HepG2 (cell line): ENCODE measurements around the gene EIF1AD. TPM values are rescaled to one million over a fixed set of nuclear protein-coding genes. Genes with fewer than 3 reads are reported as not detected.

Experiments
- DNMT1 ChIP-seq: sonication (generic); formaldehyde crosslinking; IDR thresholded peaks from 2 replicates; pipeline ENCODE4 v1.5.1; 2020; ENCODE audit warnings: mild to moderate bottlenecking, missing genetic modification reagents
- DNMT3B ChIP-seq: conservative IDR thresholded peaks from 2 replicates; pipeline ENCODE4 v1.6.1; 2016; ENCODE audit warnings: missing biosample characterization, control low read depth
- FOXA3 ChIP-seq: IDR thresholded peaks from 2 replicates; pipeline ENCODE4 v1.6.1; 2016; ENCODE audit warnings: missing genetic modification reagents, missing compliant biosample characterization
- HHEX ChIP-seq: IDR thresholded peaks from 2 replicates; pipeline ENCODE4 v1.6.1; 2016; ENCODE audit warnings: control low read depth
- KDM1A ChIP-seq: IDR thresholded peaks from 2 replicates; pipeline ENCODE4 v1.6.1; 2016; ENCODE audit warnings: missing compliant biosample characterization
- KLF6 ChIP-seq: IDR thresholded peaks from 2 replicates; pipeline ENCODE4 v1.8.0; 2016; ENCODE audit warnings: missing biosample characterization, missing genetic modification reagents
- MYNN ChIP-seq: sonication (generic); formaldehyde crosslinking; IDR thresholded peaks from 2 replicates; pipeline ENCODE4 v1.4.0; 2020; ENCODE audit warnings: mild to moderate bottlenecking, low read depth, missing genetic modification reagents
- MZF1 ChIP-seq: sonication (generic); formaldehyde crosslinking; IDR thresholded peaks from 2 replicates; pipeline ENCODE4 v1.8.1; 2023; ENCODE audit warnings: mild to moderate bottlenecking, missing genetic modification reagents, borderline replicate concordance
- NFYC ChIP-seq: IDR thresholded peaks from 2 replicates; pipeline ENCODE4 v1.6.1; 2016; ENCODE audit warnings: missing genetic modification reagents, missing compliant biosample characterization
- PHF21A ChIP-seq: sonication (generic); formaldehyde crosslinking; IDR thresholded peaks from 2 replicates; pipeline ENCODE4 v1.5.0; 2020; ENCODE audit warnings: mild to moderate bottlenecking, missing genetic modification reagents
- RBM39 ChIP-seq: fragments of 200-400 bp; formaldehyde crosslinking; IDR thresholded peaks from one replicate; pipeline ENCODE4 v1.6.1; 2018; ENCODE audit warnings: antibody characterized with exemption, mild to moderate bottlenecking, low read depth, low read length; ENCODE audit not compliant: poor library complexity, severe bottlenecking
- SIN3B ChIP-seq: fragments of 150-350 bp; IDR thresholded peaks from 2 replicates; pipeline ENCODE4 v1.6.1; 2014; ENCODE audit warnings: low read length
- TARDBP ChIP-seq: sonication (generic); formaldehyde crosslinking; IDR thresholded peaks from 2 replicates; pipeline ENCODE4 v1.8.0; 2022; ENCODE audit warnings: mild to moderate bottlenecking, missing genetic modification reagents
- ZBTB1 ChIP-seq: sonication (generic); formaldehyde crosslinking; IDR thresholded peaks from 2 replicates; pipeline ENCODE4 v1.4.0; 2020; ENCODE audit warnings: missing genetic modification reagents, borderline replicate concordance
- ZBTB3 ChIP-seq: sonication (generic); formaldehyde crosslinking; IDR thresholded peaks from 2 replicates; pipeline ENCODE4 v1.4.0; 2020; ENCODE audit warnings: low read depth, mild to moderate bottlenecking, moderate library complexity, missing genetic modification reagents, borderline replicate concordance
- ZFY ChIP-seq: sonication (generic); formaldehyde crosslinking; IDR thresholded peaks from 2 replicates; pipeline ENCODE4 v1.4.0; 2020; ENCODE audit warnings: missing genetic modification reagents
- ZKSCAN8 ChIP-seq: IDR thresholded peaks from 2 replicates; pipeline ENCODE4 v1.6.1; 2016; ENCODE audit warnings: borderline replicate concordance, missing genetic modification reagents, missing compliant biosample characterization
- ZNF510 ChIP-seq: sonication (generic); formaldehyde crosslinking; IDR thresholded peaks from 2 replicates; pipeline ENCODE4 v1.4.0; 2020; ENCODE audit warnings: low read depth, mild to moderate bottlenecking, missing genetic modification reagents
- ZNF772 ChIP-seq: sonication (generic); formaldehyde crosslinking; IDR thresholded peaks from 2 replicates; pipeline ENCODE4 v1.5.0; 2020; ENCODE audit warnings: mild to moderate bottlenecking, missing genetic modification reagents
- polyA plus RNA-seq, 8 experiments: library from polyadenylated mRNA; depleted of rRNA in 3 of 8; stranded (reverse) in 7 of 8; unstranded in 1 of 8; fragments of >200 nt; fragmentation: Illumina TruSeq in 4 of 8; extraction: Trizol in 4 of 8; gene quantifications; 2 replicates each; pipeline versions ENCODE4 v1.2.1 to v1.2.3, GENCODE V29; 2011 to 2016; ENCODE audit warnings: low read depth in 4 of 8, missing spikeins in 1 of 8, mixed read lengths in 1 of 8; ENCODE audit not compliant: insufficient read depth in 1 of 8
- total RNA-seq, 5 experiments: library from RNA; depleted of rRNA; stranded (reverse); fragments of >200 nt; fragmentation: Illumina TruSeq; extraction: Trizol; gene quantifications; 2 replicates each; pipeline ENCODE4 v1.2.3, GENCODE V29; 2016; ENCODE audit warnings: low read depth in 1 of 5
- TF ChIP-seq, protein P1 (sequence below): sonication (generic); formaldehyde crosslinking; IDR thresholded peaks from 2 replicates; pipeline ENCODE4 v1.4.0; 2020; ENCODE audit warnings: mild to moderate bottlenecking, low read depth, missing genetic modification reagents
- TF ChIP-seq, protein P2 (sequence below): sonication (generic); formaldehyde crosslinking; IDR thresholded peaks from 2 replicates; pipeline ENCODE4 v1.5.0; 2020; ENCODE audit warnings: mild to moderate bottlenecking, low read depth, missing genetic modification reagents, borderline replicate concordance
- TF ChIP-seq, protein P3 (sequence below): sonication (generic); formaldehyde crosslinking; IDR thresholded peaks from 2 replicates; pipeline ENCODE4 v1.5.0; 2020; ENCODE audit warnings: missing genetic modification reagents
- TF ChIP-seq, protein P4 (sequence below): sonication (generic); formaldehyde crosslinking; IDR thresholded peaks from 2 replicates; pipeline ENCODE4 v1.4.0; 2020; ENCODE audit warnings: missing genetic modification reagents
- TF ChIP-seq, protein P5 (sequence below): sonication (generic); formaldehyde crosslinking; conservative IDR thresholded peaks from 2 replicates; pipeline ENCODE4 v1.4.0; 2020; ENCODE audit warnings: missing genetic modification reagents
- TF ChIP-seq, protein P6 (sequence below): sonication (generic); formaldehyde crosslinking; IDR thresholded peaks from 2 replicates; pipeline ENCODE4 v1.8.0; 2022; ENCODE audit warnings: mild to moderate bottlenecking, missing genetic modification reagents, moderate library complexity

The EIF1AD gene
- total and polyA plus RNA-seq, 2 of the 13 experiments (the other 11 are each of a cell fraction or from before 2014, with no cell fraction given) = 18.2 to 30.8 TPM

DNA sequence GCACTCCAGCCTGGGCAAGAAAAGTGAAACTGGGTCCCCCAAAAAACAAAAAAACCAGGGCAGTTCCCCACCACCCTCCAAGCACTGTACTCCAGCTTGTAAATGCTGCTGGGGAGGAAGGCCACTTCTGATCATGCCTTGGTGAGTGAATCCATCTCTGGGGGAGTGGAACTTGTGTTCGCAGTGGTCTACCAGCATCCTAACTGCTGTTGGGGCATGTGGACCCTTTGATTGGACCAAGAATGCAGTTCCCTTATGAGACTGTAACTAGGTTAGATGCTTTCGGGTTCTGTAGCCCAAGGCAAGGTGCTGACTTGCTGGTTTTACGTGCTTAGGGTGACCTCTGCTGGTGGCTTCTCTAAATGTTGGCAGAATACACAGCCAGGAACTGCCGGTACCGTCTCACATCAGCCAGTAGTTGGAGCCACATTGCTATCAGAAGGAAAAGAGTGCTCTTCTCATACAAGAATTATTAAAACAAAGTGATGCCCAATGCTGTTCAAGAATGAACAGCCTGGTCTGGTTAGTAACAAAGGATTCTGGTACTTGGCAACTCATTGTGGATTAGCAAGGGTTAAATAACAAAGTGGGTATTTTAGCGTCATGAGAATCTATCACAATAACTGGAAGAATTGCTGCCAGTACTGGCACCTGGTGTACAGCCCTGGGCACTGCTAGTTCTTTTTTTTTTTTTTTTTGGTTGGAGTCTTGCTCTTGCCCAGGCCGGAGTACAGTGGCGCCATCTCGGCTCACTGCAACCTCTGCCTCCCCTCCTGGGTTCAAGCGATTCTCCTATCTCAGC lies 13.0 kb downstream of the EIF1AD start (continued):
- TF ChIP-seq PHF21A (CRISPR knock-in tag) (no peak), TARDBP (CRISPR knock-in tag) (no peak), MYNN (peak; percentile 37; the same call in 1 of the 2 replicates), FOXA3 (CRISPR knock-in tag) (peak; percentile 64; the same call in 1 of the 2 replicates), KDM1A (CRISPR knock-in tag) (no peak), HHEX (CRISPR knock-in tag) (no peak), ZFY (no peak), ZBTB1 (CRISPR knock-in tag) (no peak), ZNF772 (CRISPR knock-in tag) (peak; percentile 34; the same call in 1 of the 2 replicates), SIN3B (no peak), NFYC (CRISPR knock-in tag) (no peak), MZF1 (CRISPR knock-in tag) (no peak), KLF6 (CRISPR knock-in tag) (no peak), RBM39 (no peak), DNMT1 (CRISPR knock-in tag) (no peak), DNMT3B (CRISPR knock-in tag) (no peak), ZBTB3 (CRISPR knock-in tag) (no peak), ZNF510 (CRISPR knock-in tag) (no peak), ZKSCAN8 (peak; percentile 19; the same call in 1 of the 2 replicates)
- TF ChIP-seq, protein P1, sequence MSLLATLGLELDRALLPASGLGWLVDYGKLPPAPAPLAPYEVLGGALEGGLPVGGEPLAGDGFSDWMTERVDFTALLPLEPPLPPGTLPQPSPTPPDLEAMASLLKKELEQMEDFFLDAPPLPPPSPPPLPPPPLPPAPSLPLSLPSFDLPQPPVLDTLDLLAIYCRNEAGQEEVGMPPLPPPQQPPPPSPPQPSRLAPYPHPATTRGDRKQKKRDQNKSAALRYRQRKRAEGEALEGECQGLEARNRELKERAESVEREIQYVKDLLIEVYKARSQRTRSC = no peak
- TF ChIP-seq, protein P2, sequence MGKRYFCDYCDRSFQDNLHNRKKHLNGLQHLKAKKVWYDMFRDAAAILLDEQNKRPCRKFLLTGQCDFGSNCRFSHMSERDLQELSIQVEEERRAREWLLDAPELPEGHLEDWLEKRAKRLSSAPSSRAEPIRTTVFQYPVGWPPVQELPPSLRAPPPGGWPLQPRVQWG (CRISPR knock-in tag) = no peak
- TF ChIP-seq, protein P3, sequence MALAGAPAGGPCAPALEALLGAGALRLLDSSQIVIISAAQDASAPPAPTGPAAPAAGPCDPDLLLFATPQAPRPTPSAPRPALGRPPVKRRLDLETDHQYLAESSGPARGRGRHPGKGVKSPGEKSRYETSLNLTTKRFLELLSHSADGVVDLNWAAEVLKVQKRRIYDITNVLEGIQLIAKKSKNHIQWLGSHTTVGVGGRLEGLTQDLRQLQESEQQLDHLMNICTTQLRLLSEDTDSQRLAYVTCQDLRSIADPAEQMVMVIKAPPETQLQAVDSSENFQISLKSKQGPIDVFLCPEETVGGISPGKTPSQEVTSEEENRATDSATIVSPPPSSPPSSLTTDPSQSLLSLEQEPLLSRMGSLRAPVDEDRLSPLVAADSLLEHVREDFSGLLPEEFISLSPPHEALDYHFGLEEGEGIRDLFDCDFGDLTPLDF = no peak
- TF ChIP-seq, protein P4, sequence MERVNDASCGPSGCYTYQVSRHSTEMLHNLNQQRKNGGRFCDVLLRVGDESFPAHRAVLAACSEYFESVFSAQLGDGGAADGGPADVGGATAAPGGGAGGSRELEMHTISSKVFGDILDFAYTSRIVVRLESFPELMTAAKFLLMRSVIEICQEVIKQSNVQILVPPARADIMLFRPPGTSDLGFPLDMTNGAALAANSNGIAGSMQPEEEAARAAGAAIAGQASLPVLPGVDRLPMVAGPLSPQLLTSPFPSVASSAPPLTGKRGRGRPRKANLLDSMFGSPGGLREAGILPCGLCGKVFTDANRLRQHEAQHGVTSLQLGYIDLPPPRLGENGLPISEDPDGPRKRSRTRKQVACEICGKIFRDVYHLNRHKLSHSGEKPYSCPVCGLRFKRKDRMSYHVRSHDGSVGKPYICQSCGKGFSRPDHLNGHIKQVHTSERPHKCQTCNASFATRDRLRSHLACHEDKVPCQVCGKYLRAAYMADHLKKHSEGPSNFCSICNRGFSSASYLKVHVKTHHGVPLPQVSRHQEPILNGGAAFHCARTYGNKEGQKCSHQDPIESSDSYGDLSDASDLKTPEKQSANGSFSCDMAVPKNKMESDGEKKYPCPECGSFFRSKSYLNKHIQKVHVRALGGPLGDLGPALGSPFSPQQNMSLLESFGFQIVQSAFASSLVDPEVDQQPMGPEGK (CRISPR knock-in tag) = no peak
- TF ChIP-seq, protein P5, sequence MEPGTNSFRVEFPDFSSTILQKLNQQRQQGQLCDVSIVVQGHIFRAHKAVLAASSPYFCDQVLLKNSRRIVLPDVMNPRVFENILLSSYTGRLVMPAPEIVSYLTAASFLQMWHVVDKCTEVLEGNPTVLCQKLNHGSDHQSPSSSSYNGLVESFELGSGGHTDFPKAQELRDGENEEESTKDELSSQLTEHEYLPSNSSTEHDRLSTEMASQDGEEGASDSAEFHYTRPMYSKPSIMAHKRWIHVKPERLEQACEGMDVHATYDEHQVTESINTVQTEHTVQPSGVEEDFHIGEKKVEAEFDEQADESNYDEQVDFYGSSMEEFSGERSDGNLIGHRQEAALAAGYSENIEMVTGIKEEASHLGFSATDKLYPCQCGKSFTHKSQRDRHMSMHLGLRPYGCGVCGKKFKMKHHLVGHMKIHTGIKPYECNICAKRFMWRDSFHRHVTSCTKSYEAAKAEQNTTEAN (CRISPR knock-in tag) = no peak
- TF ChIP-seq, protein P6, sequence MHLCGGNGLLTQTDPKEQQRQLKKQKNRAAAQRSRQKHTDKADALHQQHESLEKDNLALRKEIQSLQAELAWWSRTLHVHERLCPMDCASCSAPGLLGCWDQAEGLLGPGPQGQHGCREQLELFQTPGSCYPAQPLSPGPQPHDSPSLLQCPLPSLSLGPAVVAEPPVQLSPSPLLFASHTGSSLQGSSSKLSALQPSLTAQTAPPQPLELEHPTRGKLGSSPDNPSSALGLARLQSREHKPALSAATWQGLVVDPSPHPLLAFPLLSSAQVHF (CRISPR knock-in tag) = no peak
